T1000 (cell line): ENCODE measurements around the gene WNT5B.
"Not testable (repeated sequence)": the region's sequence is repeated elsewhere in the genome, so short reads cannot be mapped to it uniquely, and the experiment has no call there.

Source experiments
- DNase-seq: peaks from one replicate; lab custom pipeline; 2025; ENCODE audit warnings: mixed read lengths; lab: John Stamatoyannopoulos, UW

WNT5B gene

GRCh38 chr12:1690578-1691122 is 61.6 kb downstream of the WNT5B start, which contains the start of gene ADIPOR2:
Gene ADIPOR2 (plus strand): TSS chr12:1691070. CDS start chr12:1754344, 63,274 bp downstream.
- peak; percentile 85 for DNase-seq

GRCh38 chr12:1691123-1692007 is 62.3 kb downstream of the WNT5B start:
- no peak for DNase-seq

GRCh38 chr12:1692226-1692625 is 63.2 kb downstream of the WNT5B start:
- DNase-seq, result no peak

GRCh38 chr12:1692895-1693610 is 64.0 kb downstream of the WNT5B start:
- DNase-seq, result no peak

- not testable (repeated sequence) for DNase-seq
Observed at GRCh38 chr12:1695097-1695496, 66.1 kb downstream of the WNT5B start.

- no peak for DNase-seq
Observed at GRCh38 chr12:1695886-1696670, 67.0 kb downstream of the WNT5B start.

GRCh38 chr12:1696800-1697199 is 67.8 kb downstream of the WNT5B start:
- DNase-seq, result no peak
